ENCODE data around the gene ALDH3A1. TPM values are rescaled to one million over a fixed set of nuclear protein-coding genes. Genes with fewer than 3 reads are reported as not detected.

Gene ALDH3A1
- total and polyA plus RNA-seq, 8 donors, result 0.20 to 0.51 (median 0.34) TPM; not detected in 3

- Histone ChIP-seq H3K27ac (no peak overlapping the region), H3K36me3 (no peaks in the 10 kb centered on the region), H3K27me3 (no peaks in the 10 kb centered on the region), H3K4me3 (no peak overlapping the region), H3K4me1 (peaks cover 0 to 4% (median 0%) of the 10 kb centered on the region in 3 donors), H3K9me3 (no peaks in the 10 kb centered on the region)
- intact Hi-C loops (cut with DNase I), result no loop called here
- TF ChIP-seq CTCF (IDR thresholded peaks at IDR 0.05), result no peak
- peak in 1 of 6 donors; percentile 36 for DNase-seq
- no peak for FAIRE-seq
- 83 to 90% methylated on average over 13 of the region's 13 CpGs for WGBS, 2 donors
- ATAC-seq, result no peak
Observed at GRCh38 chr17:19747159-19747719, 859 bp downstream of the ALDH3A1 start.

DNA sequence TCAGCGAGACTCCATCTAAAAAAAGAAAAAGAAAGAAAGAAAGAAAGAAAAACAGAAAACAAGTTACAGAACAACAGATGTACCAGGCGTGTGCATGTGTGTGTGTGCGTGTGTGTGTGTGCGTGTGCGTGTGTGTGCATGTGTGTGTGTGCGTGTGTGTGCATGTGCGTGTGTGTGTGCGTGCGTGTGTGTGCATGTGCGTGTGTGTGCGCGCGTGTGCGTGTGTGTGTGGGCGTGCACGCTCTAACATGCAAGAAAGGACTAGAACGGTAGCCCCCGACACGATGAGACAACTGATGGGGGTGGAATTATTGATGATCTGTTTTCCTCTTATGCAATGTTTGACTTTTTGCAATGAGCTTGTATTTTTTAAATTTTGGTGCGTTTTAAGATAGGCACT is 1.6 kb downstream of the ALDH3A1 start:
- ATAC-seq (no peak), FAIRE-seq (no peak), DNase-seq (no peak)
- Histone ChIP-seq H3K27me3 (no peaks in the 10 kb centered on the region), H3K9me3 (no peaks in the 10 kb centered on the region), H3K36me3 (no peaks in the 10 kb centered on the region), H3K4me1 (peaks cover 0 to 4% (median 0%) of the 10 kb centered on the region in 3 donors), H3K27ac (no peak overlapping the region), H3K4me3 (no peak overlapping the region)
- WGBS, 2 donors, result 85 to 88% methylated on average over 20 of the region's 20 CpGs
- no peak for TF ChIP-seq CTCF (IDR thresholded peaks at IDR 0.05)
- intact Hi-C loops (cut with DNase I), result no loop called here

GRCh38 chr17:19744922-19745757 is 3.0 kb downstream of the ALDH3A1 start:
- no peaks in the 10 kb centered on the region for H3K9me3 ChIP-seq
- no peaks in the 10 kb centered on the region for H3K27me3 ChIP-seq
- peaks cover 0 to 4% (median 0%) of the 10 kb centered on the region in 3 donors for H3K4me1 ChIP-seq
- H3K36me3 ChIP-seq, result no peaks in the 10 kb centered on the region
- DNase-seq, result peak; percentile 85 to 99 (median 94)
- intact Hi-C loops (cut with DNase I), result no loop called here
- peak overlapping the region; percentile 28 to 59 (median 39) for H3K4me3 ChIP-seq
- H3K27ac ChIP-seq, result no peak overlapping the region
- WGBS, 2 donors, result 28 to 32% methylated on average over 47 to 50 of the region's 50 CpGs
- no peak for FAIRE-seq
- ATAC-seq, result peak; percentile 93 to 99 (median 96)
- TF ChIP-seq CTCF (IDR thresholded peaks at IDR 0.05), result peak; percentile 94 to 98 (median 96)

DNA sequence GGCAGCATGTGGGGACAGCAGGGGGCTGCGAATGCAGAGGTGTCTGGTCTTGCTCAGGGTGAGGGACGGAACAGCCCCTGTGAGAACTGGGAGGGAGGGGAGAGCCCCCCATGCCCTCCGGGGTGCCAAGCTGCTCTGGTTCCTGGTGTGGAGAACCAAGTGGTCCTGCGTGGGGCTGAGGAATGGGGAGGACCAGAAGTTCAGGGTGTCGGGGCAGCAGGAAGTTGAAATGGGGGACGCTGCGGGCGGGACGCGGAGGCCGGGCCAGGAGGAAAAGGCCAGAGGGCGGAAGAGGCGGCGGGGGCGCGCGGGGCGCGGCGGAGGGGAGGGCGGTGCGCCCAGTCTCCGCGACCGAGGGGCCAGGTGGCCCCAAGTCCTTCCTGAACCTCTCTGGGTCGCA is 3.6 kb downstream of the ALDH3A1 start:
- H3K36me3 ChIP-seq, result no peaks in the 10 kb centered on the region
- intact Hi-C loops (cut with DNase I), result no loop called here
- H3K4me1 ChIP-seq, result peaks cover 0 to 4% (median 0%) of the 10 kb centered on the region in 3 donors
- DNase-seq, result peak in 2 of 6 donors; percentile 64 to 71
- ATAC-seq, result peak; percentile 36 to 57 (median 48)
- TF ChIP-seq CTCF (IDR thresholded peaks at IDR 0.05), result no peak
- H3K27ac ChIP-seq, result no peak overlapping the region
- FAIRE-seq, result no peak
- peak overlapping the region; percentile 28 to 59 (median 39) for H3K4me3 ChIP-seq
- no peaks in the 10 kb centered on the region for H3K9me3 ChIP-seq
- no peaks in the 10 kb centered on the region for H3K27me3 ChIP-seq
- WGBS, 2 donors, result 11 to 22% methylated on average over 8 to 24 of the region's 26 CpGs

Data from pancreas (tissue), 10 donors.